Fibroblast of mammary gland (primary cell): Measurements from ENCODE around the gene IL22RA2.

Source experiments
- DNase-seq: peaks from one replicate; pipeline ENCODE4 v3.0.0-alpha.2; 2010; ENCODE audit warnings: low read depth
- H3K4me3 ChIP-seq: 2 replicates; pipeline ENCODE4 v1.5.1; 2011; ENCODE audit warnings: low read depth, mild to moderate bottlenecking, low read length, moderate library complexity; ENCODE audit not compliant: control insufficient read depth
- CTCF ChIP-seq: conservative IDR thresholded peaks from 2 replicates; pipeline ENCODE4 v1.5.1; 2011; ENCODE audit warnings: low read depth, low read length, inconsistent platforms; ENCODE audit not compliant: control insufficient read depth, insufficient read depth

The IL22RA2 gene

GRCh38 chr6:137099689-137100403 is 73.6 kb downstream of the IL22RA2 start:
- DNase-seq = no peak
- TF ChIP-seq CTCF = no peak
- no peak overlapping the region for H3K4me3 ChIP-seq

- TF ChIP-seq CTCF = no peak
- H3K4me3 ChIP-seq = no peak overlapping the region
- DNase-seq = no peak
Measured at GRCh38 chr6:137097526-137097925, 75.9 kb downstream of the IL22RA2 start.

- no peak for TF ChIP-seq CTCF
- peak; percentile 44 for DNase-seq
- no peak overlapping the region for H3K4me3 ChIP-seq
Measured at GRCh38 chr6:137097057-137097456, 76.4 kb downstream of the IL22RA2 start.

GRCh38 chr6:137095651-137096238 is 77.7 kb downstream of the IL22RA2 start:
- DNase-seq = no peak
- no peak overlapping the region for H3K4me3 ChIP-seq
- no peak for TF ChIP-seq CTCF

- H3K4me3 ChIP-seq = no peak overlapping the region
- no peak for DNase-seq
- no peak for TF ChIP-seq CTCF
Measured at GRCh38 chr6:137095093-137095492, 78.4 kb downstream of the IL22RA2 start.

GRCh38 chr6:137094411-137095008 is 78.9 kb downstream of the IL22RA2 start:
- DNase-seq = peak; percentile 91
- no peak overlapping the region for H3K4me3 ChIP-seq
- TF ChIP-seq CTCF = peak; percentile 80
